Astrocyte of the spinal cord (primary cell): ENCODE results near the gene UBASH3B.
A peak's percentile ranks its signal among the peaks of the same experiment; 100 is the strongest.

Experiments
- DNase-seq: peaks from one replicate; pipeline ENCODE4 v3.0.0; 2011; ENCODE audit warnings: low read depth, low spot score
- H3K4me3 ChIP-seq: 2 replicates; pipeline ENCODE4 v1.5.1; 2011; ENCODE audit warnings: low read depth, mild to moderate bottlenecking, low read length, moderate library complexity
- in situ Hi-C: cut with HindIII; loops from 2 replicates; pipeline ENCODE4 v1.10.0; 2017; ENCODE audit warnings: low sequenced_read_pairs
- TF ChIP-seq, protein P1 (sequence below): IDR thresholded peaks from 2 replicates; pipeline ENCODE4 v1.5.1; 2012; ENCODE audit warnings: low read depth, mild to moderate bottlenecking, low read length, inconsistent platforms

Gene UBASH3B

DNA sequence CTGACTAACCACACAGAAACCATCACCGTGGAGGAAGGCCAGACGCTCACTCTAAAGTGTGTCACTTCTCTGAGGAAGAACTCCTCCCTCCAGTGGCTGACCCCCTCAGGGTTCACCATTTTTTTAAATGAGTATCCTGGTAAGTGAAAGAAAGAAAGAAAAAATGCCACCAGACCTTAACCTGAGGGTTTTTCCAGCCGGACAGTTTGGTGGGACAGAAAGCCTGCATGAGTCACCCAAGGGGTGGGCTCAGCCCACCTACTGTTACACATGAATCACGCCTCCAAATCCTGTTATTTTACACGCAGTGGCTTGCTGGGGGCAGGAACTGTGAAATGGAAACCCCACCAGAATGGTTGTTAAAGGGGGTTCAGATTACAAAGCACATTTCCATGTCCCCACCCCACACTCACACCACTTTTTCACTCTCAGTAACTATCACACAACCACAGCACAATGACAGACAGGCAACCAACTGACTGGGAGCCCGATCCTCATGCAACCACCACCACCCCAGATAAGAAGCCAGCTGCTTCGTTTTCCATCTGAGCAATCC lies 194.6 kb downstream of the UBASH3B start:
- TF ChIP-seq, protein P1, sequence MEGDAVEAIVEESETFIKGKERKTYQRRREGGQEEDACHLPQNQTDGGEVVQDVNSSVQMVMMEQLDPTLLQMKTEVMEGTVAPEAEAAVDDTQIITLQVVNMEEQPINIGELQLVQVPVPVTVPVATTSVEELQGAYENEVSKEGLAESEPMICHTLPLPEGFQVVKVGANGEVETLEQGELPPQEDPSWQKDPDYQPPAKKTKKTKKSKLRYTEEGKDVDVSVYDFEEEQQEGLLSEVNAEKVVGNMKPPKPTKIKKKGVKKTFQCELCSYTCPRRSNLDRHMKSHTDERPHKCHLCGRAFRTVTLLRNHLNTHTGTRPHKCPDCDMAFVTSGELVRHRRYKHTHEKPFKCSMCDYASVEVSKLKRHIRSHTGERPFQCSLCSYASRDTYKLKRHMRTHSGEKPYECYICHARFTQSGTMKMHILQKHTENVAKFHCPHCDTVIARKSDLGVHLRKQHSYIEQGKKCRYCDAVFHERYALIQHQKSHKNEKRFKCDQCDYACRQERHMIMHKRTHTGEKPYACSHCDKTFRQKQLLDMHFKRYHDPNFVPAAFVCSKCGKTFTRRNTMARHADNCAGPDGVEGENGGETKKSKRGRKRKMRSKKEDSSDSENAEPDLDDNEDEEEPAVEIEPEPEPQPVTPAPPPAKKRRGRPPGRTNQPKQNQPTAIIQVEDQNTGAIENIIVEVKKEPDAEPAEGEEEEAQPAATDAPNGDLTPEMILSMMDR: no peak
- no peak overlapping the region for H3K4me3 ChIP-seq
- in situ Hi-C loops: loop anchor here (25.0 kb wide), 1 partner anchor 187 kb away; no protein-coding TSS in a partner anchor
- DNase-seq: peak; percentile 87

- DNase-seq: no peak
- no peak overlapping the region for H3K4me3 ChIP-seq
- TF ChIP-seq, protein P1: no peak
- in situ Hi-C loops: loop anchor here (25.0 kb wide), 1 partner anchor 186 kb away; no protein-coding TSS in a partner anchor
Measured at GRCh38 chr11:122851366-122851966, 195.9 kb downstream of the UBASH3B start.

- DNase-seq: peak; percentile 22
- no peak overlapping the region for H3K4me3 ChIP-seq
- in situ Hi-C loops: loop anchor here (25.0 kb wide), 1 partner anchor 185 kb away; no protein-coding TSS in a partner anchor
- TF ChIP-seq, protein P1: no peak
Measured at GRCh38 chr11:122852074-122852795, 196.7 kb downstream of the UBASH3B start.

GRCh38 chr11:122852796-122853160 lies 197.3 kb downstream of the UBASH3B start:
- no peak overlapping the region for H3K4me3 ChIP-seq
- no peak for DNase-seq
- in situ Hi-C loops: loop anchor here (25.0 kb wide), 1 partner anchor 185 kb away; no protein-coding TSS in a partner anchor
- TF ChIP-seq, protein P1: no peak

DNA sequence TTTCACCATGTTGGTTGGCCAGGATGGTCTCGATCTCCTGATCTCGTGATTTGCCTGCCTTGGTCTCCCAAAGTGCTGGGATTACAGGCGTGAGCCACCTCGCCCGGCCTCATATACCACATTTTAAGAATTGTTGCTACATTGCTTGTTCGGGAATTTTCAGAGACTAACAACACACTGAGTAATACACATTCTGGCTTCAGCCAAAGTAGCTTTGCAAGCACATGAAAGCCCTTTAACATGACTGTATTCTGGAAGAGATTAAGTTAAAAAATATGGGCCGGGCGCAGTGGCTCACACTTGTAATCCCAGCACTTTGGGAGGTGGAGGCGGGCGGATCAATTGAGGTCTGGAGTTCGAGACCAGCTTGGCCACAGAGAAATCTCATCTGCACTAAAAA lies 197.7 kb downstream of the UBASH3B start:
- in situ Hi-C loops: loop anchor here (25.0 kb wide), 1 partner anchor 184 kb away; no protein-coding TSS in a partner anchor
- no peak for DNase-seq
- TF ChIP-seq, protein P1: no peak
- H3K4me3 ChIP-seq: no peak overlapping the region

DNA sequence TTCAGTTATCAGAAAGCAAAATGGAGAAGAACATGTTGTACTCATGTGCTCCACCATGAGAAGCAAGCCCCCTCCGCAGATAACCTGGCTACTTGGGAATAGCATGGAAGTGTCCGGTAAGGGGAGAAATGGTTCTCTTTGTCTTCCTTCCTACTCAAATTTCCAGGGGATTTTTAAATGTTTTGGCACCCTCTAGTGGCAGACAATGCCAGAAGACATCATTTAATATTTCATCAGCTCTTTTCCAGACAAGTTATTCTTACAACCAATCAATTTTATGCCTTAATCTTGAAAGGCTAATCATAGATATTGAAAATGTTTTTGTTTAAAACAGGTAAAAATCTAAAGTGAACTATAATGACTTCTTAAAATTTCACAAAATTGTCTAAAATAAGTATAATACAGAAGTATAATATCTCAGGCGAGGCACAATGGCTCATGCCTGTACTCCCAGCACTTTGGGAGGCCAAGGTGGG lies 198.5 kb downstream of the UBASH3B start:
- DNase-seq: peak; percentile 89
- TF ChIP-seq, protein P1: peak; percentile 50
- in situ Hi-C loops: loop anchor here (25.0 kb wide), 1 partner anchor 183 kb away; no protein-coding TSS in a partner anchor
- no peak overlapping the region for H3K4me3 ChIP-seq
